Cerebellar nuclear complex (tissue), 1 donor: ENCODE measurements around the gene TBL1X.
"Not testable (repeated sequence)": the region's sequence is repeated elsewhere in the genome, so short reads cannot be mapped to it uniquely, and the experiment has no call there.

Source experiments
- DNase-seq, 2 experiments: peaks; one replicate each; lab custom pipeline; 2025; lab: John Stamatoyannopoulos, UW

The TBL1X gene

DNA sequence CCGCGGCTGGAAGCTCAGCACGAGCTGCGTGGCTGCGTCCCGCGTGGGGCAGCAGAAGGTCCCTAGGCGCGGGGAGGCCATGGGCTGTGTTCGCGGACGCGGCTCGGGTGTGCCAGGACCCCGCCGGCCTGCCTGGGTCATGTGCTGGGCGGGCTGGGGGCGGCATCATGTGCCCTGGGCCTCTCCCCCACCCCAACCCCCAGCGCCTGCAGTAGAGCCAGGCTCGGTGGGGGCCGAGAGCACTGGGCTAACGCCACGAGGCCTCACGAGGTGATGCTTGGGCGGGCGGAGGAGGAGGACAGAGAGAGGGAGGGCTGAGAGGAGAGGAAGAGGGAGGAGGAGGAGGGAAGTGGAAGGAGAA, 300.9 kb downstream of the TBL1X start, which contains the start of gene GPR143:
TSS of gene GPR143 (minus strand) at position 111 of the 361 bp plus-strand sequence. CDS start at position 81, 30 bp downstream.
- DNase-seq, result no peak

DNA sequence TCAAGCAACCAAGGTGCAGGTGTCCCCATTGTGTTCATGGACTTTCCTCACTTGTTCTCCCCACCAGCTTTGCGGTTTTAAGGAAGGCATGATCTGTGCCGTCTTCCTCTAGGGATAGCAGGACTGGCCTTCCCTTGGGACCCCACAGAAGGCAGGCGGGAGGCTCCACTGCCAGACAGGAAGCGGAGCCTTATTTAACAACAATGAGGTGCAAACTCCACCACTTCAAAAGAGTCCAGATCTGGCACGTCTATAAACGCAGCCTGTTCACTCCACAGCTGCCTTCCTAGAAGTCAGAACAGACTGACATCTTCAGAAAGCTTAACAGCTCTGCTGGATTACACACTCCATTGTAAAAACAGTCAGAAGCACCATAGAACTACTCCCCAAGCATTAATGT, 302.5 kb downstream of the TBL1X start:
- DNase-seq, result no peak

DNA sequence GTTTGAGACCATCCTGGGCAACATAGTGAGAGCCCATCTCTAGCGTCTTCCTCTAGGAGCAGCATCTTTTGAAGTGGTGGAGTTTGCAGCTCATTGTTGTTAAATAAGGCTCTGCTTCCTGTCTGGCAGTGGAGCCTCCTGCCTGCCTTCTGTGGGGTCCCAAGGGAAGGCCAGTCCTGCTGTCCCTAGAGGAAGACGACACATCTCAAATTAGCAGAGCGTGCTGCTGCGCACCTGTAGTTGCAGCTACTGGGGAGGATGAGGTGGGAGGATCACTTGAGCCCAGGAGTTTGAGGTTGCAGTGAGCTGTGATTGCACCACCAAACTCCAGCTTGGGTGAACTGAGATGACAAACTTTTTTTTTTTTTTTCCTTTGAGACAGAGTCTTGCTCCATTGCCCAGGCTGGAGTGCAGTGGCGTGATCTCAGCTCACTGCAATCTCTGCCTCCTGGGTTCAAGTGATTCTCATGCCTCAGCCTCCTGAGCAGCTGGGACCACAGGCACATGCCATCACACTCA, 303.5 kb downstream of the TBL1X start:
- DNase-seq, result not testable (repeated sequence)

DNA sequence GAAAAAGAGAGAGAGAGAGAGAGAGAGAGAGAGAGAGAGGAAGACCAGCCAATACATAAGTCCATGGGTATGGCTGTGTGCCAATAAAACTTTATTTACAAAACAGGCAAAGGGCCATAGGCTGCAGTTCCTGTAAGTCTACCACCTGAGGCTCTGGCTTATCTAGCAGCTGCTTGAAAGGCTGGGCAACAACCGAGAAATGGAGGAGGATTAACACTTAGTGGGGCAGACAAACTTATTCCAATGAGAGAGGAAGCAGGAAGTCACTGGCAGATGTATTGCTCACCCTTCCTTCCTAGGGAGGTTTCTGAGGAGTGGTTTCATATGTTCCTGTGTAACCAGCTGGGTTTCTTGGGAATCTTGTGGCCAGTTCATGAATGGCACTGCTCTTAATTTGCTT, 305.5 kb downstream of the TBL1X start:
- no peak for DNase-seq

DNA sequence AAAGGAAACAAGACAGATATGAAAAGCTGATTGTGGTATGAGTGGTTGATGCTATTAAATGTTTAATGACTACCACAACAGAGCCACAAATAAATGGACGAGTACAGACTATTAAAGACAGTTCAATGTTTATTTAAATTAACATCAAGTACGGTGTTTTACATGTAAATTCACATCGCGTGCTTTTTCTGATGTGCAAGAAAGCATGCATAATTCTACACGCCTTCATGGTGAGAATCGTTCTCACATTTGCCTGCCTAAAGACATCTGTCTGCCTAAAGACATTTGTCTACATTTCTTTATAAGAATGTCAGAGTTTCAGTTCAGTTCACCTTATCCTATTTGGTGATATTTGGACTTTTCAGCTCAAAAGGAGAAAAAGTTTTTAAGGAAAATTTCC, 308.1 kb downstream of the TBL1X start:
- DNase-seq, result no peak

DNA sequence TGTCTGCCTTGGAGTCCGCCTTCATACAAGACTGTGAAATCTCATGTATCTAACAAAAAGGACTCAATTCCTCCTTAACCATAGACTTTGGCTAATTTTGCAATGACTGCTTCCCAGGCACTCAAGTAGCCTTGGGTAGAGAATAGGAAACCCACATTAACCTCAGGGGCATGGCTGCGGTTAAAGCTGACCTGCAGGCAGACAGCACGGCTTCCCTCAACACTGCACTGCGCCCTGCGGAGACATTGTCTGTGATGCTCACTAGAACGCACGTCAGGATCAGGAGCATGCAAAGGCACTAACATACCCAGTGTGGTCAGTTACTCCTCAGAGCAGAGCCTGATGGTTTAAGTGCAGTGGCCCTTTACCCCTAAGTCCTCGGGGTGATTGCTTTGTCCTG, 311.1 kb downstream of the TBL1X start:
- DNase-seq, result no peak

DNA sequence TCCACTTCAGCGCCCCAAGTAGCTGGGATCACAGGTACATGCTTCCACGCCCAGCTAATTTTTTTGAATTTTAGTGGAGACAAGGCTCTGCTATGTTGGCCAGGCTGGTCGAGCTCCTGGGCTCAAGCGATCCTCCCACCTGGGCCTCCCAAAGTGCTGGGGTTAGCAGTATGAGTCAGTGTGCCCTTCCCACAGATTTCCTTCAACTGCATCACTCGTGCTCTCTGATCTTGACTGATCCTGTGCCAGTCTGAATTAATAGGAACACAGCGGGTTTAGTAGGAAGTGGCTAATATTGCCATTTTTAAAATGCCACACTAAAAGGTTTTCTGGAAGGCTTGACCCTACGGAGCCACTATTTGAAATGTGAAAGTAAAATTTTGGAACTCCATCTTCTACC, 317.1 kb downstream of the TBL1X start:
- DNase-seq, result no peak

DNA sequence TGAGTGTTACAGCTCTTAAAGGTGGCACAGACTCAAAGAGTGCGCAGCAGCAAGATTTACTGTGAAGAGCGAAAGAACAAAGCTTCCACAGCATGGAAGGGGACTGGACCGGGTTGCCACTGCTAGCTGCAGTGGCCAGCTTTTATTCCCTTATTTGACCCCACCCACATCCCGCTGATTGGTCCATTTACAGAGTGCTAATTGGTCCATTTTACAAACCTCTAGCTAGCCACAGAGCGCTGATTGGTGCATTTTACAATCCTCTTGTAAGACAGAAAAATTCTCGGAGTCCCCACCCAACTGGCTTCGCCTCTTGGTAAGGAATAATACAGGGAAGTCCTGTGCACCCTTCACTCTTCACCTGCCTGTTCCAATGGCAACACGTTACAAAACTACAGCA, 319.5 kb downstream of the TBL1X start:
- DNase-seq, result no peak

DNA sequence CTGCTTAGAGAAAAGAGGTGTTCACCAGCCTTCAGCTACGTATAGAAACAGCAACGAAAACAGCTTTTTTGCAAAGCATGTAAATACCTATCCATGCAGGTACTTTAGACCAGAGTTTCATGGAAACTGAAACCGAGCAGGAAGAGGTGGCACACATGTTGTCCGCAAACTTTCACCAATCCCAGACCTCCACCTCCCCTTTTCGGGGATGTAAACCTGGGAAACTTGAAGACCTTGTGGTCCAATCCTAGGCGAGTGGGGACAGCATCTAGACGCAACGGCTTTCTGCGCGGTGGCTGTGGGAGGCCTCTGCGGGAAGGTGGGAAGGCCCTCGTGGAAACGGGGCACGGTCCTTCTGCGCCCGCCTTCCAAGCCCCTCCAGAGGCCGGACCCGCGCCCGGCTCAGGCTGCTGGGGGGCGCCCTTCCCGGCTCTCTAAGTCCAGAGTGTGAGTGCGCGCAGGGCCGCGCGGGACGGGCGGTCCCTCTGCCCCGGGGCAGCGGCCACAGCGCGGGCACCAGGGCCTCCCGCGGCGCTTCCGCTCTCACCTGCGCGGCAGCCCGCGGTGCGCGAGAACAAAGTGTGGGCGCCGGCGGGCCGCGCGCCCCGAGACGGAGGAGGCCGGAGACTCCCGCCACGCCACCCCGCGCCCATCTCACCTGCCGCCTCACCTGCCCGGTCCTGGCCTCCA, 320.5 kb downstream of the TBL1X start:
- no peak for DNase-seq

DNA sequence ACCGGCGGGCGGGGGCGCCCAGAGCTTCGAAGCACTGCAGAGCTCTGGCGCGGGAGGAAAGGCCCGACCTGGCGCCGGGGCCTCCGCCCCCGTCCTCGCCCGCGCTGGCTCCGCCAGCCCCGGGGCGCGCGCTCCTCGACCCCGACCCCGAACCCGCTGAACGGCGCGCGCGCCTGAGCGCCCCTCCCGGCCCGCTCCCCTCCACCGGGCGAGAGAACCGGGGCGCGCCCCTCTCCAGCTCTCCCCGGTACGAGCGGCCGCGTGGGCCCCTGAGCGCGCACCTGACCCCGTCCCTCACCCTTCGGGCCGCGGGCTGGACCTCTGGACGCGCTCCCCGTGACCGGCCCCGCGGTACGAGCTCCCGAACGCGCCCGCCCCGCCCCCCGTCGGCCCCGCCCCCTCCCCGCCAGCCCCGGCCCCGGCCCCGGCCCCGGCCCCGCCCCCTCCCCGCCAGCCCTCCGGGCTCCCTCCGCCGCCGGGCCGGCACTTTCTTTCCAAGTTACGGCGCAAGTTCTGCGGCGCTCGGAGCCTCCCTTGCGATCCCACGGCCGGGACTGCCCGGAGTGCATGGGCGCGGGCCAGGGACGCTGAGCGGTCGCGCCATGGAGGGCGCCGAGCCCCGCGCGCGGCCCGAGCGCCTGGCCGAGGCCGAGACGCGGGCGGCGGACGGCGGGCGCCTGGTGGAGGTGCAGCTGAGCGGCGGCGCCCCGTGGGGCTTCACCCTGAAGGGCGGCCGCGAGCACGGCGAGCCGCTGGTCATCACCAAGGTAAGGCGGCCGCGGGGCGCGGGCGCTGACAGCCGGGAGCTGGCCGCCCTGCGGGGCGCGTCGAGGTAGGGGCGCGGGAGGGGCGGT, 321.3 kb downstream of the TBL1X start, which contains the start of gene SHROOM2:
TSS of gene SHROOM2 (plus strand) at position 486 of the 854 bp plus-strand sequence. CDS start at position 603, 117 bp downstream.
- no peak for DNase-seq

DNA sequence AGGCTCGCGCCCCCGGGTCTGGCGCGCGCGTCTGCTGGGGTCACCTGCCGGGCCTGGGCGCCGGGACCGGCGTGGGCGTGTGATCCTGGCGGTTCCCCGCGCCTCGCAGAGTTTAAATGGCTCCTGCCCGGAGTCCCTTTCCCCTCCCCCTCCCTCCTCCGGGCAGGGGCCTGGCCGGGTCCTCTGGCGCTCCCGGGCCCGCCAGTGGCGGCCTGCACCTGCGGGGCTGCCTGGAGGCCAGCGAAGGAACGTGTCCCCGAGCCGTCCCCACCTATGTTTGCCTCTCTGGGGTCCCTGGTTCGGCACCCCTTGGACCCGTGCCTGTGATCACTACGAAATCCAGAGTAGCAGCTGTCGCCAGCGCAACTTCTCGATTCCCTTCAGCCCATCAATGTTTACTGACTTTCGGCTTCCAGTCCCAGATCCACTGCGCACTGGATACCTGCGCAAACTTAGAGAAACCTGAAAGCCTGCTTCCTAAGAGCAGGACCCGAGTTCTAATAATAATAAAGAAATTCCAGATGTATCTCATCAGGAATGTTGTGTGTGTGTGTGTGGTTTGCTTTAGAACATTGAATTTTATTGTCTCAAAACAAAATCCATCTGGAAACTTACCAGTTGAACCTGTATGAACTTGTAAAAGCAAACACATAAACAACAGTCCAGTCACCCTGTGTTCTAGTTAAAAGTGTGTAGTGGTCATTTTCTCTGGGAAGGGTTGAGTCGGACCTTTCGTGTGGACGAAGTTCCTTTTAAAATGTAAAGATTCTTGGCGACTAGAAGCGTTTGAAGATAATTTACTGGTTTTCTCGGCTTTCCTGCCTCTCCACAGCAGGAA, 322.2 kb downstream of the TBL1X start:
- DNase-seq, result no peak

DNA sequence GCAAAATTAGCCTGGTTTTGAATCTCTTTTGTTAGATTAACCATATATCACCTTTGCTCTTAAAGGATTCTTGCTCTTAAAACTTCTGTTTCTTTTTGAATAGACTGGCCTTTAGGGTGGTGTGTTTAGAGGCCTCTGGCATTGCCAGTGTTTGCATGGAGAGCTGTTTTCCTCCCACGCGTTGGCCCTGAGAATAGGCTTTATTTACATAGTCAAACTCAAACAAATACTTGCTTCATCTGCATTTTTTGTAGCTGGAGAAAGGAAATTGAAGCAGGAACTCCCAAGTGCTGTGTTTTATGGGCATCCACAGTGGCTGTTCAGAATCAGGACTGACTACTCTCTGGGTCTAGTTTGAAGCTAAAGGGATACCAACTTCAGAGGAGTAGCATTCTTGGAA, 324.1 kb downstream of the TBL1X start:
- no peak for DNase-seq

DNA sequence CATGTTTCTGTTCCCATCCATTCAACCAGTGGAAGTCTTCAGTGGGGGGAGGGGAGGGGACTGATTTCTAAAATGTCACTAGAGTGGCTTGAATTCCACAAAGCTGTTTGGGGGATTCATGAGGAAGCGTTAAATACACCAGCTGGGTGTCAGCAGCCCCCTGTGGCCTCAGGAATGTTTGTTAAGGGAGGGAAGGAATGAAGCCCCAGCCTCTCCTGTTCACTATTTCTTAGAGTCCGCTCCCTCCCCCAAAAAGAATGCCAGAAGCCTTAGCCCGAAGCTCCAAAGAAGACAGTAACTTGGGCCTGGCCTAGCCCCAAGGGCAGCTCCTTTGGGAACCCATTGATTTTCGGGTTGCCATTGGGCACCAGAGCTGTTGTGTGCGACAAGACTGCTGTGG, 324.7 kb downstream of the TBL1X start:
- no peak for DNase-seq
